ENCODE results near the gene TBC1D25. TPM values are rescaled to one million over a fixed set of nuclear protein-coding genes. Genes with fewer than 3 reads are reported as not detected.

The TBC1D25 gene
- polyA plus RNA-seq, 1 of the 3 experiments (the other 2 are of a cell fraction): 18.4 TPM

DNA sequence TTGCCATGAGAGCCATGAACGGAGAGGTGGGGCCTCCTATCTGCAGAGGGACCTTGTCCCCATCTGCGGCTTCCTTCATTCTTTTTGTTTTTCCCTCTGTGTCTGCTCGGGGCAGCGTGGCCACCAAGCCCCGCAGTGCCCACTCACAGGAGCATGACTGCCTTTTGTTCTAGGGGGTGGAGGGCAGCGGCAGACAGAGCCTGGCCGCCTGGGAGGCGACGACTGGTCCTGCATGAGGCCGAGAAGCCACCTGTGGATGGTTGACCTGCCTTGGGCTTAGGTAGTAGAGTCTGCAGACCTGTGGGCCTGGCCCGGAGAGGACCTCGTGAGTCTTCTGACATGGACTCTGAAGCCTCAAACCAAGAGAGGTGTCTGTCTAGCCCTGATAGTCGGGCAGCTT is 36.1 kb downstream of the TBC1D25 start:
- H3K27me3 ChIP-seq (ENCODE audit: insufficient read depth): no peaks in the 10 kb centered on the region; the same call in 1 of the 2 replicates
- H4K20me1 ChIP-seq (ENCODE audit: insufficient read depth): no peaks in the 10 kb centered on the region
- 28% methylated on average over 13 of the region's 13 CpGs for WGBS (ENCODE audit: low lambda C conversion rate)
- no peak overlapping the region; a peak in 1 of 4 replicates for H3K27ac ChIP-seq (ENCODE audit: low read depth in 2 of 2, low read length in 1 of 2)
- peak overlapping the region; percentile 65 to 82 for H3K4me3 ChIP-seq (ENCODE audit: low read depth in 2 of 2, low read length in 1 of 2)
- peaks cover 25% of the 10 kb centered on the region for H3F3A ChIP-seq (replicated peaks; ENCODE audit: insufficient read depth)
- H3K79me2 ChIP-seq (ENCODE audit: insufficient read depth): peaks cover 24% of the 10 kb centered on the region
- H3K4me1 ChIP-seq (ENCODE audit: control insufficient read depth in 1 of 2, insufficient read depth in 2 of 2, low read depth in 1 of 2, low read length in 1 of 2): peaks cover 0 to 11% of the 10 kb centered on the region in 2 experiments; a peak in 2 of 4 replicates
- ChIA-PET CTCF (interaction anchor here (0.6 to 1.6 kb wide), 2 partner anchors 36 to 232 kb away, joined by 3 read pairs; partner anchors contain the start of gene TBC1D25), POLR2A (no interaction called here)
- DNase-seq: no peak
- TF ChIP-seq POLR2AphosphoS5 (IDR thresholded peaks at IDR 0.05; ENCODE audit: low read depth, low read length): no peak
- no peak for TF ChIP-seq FOSL2 (IDR thresholded peaks at IDR 0.05; ENCODE audit: borderline replicate concordance, low read depth)
- no peak for TF ChIP-seq TAF1 (IDR thresholded peaks at IDR 0.05; ENCODE audit: borderline replicate concordance, low read depth, low read length)
- no peak for TF ChIP-seq RFX5 (IDR thresholded peaks at IDR 0.05; ENCODE audit: low read length)
- TF ChIP-seq, protein P1, sequence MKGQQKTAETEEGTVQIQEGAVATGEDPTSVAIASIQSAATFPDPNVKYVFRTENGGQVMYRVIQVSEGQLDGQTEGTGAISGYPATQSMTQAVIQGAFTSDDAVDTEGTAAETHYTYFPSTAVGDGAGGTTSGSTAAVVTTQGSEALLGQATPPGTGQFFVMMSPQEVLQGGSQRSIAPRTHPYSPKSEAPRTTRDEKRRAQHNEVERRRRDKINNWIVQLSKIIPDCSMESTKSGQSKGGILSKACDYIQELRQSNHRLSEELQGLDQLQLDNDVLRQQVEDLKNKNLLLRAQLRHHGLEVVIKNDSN (IDR thresholded peaks at IDR 0.05; ENCODE audit: borderline replicate concordance, low read depth): no peak
- TF ChIP-seq, protein P2, sequence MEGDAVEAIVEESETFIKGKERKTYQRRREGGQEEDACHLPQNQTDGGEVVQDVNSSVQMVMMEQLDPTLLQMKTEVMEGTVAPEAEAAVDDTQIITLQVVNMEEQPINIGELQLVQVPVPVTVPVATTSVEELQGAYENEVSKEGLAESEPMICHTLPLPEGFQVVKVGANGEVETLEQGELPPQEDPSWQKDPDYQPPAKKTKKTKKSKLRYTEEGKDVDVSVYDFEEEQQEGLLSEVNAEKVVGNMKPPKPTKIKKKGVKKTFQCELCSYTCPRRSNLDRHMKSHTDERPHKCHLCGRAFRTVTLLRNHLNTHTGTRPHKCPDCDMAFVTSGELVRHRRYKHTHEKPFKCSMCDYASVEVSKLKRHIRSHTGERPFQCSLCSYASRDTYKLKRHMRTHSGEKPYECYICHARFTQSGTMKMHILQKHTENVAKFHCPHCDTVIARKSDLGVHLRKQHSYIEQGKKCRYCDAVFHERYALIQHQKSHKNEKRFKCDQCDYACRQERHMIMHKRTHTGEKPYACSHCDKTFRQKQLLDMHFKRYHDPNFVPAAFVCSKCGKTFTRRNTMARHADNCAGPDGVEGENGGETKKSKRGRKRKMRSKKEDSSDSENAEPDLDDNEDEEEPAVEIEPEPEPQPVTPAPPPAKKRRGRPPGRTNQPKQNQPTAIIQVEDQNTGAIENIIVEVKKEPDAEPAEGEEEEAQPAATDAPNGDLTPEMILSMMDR (IDR thresholded peaks at IDR 0.05): no peak
- no peak for TF ChIP-seq SMC3 (IDR thresholded peaks at IDR 0.05; ENCODE audit: low read depth, low read length)
- TF ChIP-seq, protein P3, sequence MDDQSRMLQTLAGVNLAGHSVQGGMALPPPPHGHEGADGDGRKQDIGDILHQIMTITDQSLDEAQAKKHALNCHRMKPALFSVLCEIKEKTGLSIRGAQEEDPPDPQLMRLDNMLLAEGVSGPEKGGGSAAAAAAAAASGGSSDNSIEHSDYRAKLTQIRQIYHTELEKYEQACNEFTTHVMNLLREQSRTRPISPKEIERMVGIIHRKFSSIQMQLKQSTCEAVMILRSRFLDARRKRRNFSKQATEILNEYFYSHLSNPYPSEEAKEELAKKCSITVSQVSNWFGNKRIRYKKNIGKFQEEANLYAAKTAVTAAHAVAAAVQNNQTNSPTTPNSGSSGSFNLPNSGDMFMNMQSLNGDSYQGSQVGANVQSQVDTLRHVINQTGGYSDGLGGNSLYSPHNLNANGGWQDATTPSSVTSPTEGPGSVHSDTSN (IDR thresholded peaks at IDR 0.05): no peak
- TF ChIP-seq ELF1 (IDR thresholded peaks at IDR 0.05): no peak
- no peak for TF ChIP-seq YY1 (IDR thresholded peaks at IDR 0.05; ENCODE audit: low read depth)
- no peak for TF ChIP-seq RCOR1 (IDR thresholded peaks at IDR 0.05; ENCODE audit: low read length)
- TF ChIP-seq FOXM1 (IDR thresholded peaks at IDR 0.05; ENCODE audit: low read depth): no peak
- TF ChIP-seq TCF12 (IDR thresholded peaks at IDR 0.05): no peak
- TF ChIP-seq GATA2 (CRISPR knock-in tag; IDR thresholded peaks at IDR 0.05): no peak
- no peak for TF ChIP-seq CHD2 (IDR thresholded peaks at IDR 0.05; ENCODE audit: low read length, partially characterized antibody)
- TF ChIP-seq, protein P4, sequence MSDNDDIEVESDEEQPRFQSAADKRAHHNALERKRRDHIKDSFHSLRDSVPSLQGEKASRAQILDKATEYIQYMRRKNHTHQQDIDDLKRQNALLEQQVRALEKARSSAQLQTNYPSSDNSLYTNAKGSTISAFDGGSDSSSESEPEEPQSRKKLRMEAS (IDR thresholded peaks at IDR 0.05; ENCODE audit: low read depth): no peak
- peaks cover 15 to 30% of the 10 kb centered on the region in 2 experiments for H3K36me3 ChIP-seq (replicated peaks in 1 of 2; ENCODE audit: control insufficient read depth in 1 of 2, insufficient read depth in 2 of 2, low read length in 1 of 2)
- peak overlapping the region; percentile 92 for H3K4me2 ChIP-seq
- no peaks in the 10 kb centered on the region for H3K9me2 ChIP-seq
- no peak overlapping the region for H2AFZ ChIP-seq (ENCODE audit: low read depth)
- H3K9me3 ChIP-seq: no peaks in the 10 kb centered on the region
- peak overlapping the region; percentile 98 for H3K9ac ChIP-seq
